Measurements from ENCODE around the gene AHI1.

Gene AHI1

DNA sequence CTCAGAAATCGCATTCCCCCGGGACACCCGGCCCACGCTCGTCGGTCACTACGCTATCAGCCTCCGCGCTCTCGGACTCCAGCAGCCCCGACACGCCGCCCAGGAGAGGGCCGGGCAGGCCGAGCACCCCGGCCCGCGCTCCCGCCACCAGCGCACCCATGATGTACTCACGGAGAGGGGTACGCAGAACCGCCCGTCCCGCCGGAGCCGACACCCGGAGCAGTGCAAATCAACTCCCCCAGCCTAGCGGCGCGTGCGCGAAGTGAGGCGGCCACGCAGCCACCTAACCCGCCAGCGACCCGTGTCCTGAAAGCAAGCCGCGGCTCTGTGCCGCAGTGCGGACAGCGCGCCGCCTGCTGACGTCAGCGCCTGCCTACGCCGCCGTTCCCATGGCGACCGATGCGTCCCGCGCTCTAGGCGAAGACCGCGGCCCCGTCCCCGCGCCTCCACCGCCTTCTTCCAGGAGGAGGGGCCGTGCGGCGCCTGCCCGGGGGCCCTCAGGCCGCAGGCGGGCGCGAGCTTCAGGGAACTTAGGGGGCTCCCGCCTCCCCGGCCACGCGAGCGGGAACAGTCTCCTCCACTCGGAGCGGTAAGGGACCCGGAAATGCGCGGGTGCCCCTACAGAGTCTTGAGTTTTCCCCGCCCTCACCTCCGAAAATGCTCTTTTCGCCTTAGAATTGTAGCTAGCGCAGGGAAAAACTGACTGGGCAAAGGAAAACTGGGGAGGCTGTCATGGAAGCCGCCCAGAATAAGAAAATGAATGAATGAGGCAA, at the start of gene AHI1:
AHI1 (minus strand) TSS at position 329 of the 773 bp plus-strand sequence. CDS start 5,503 bp downstream, outside the sequence.
- H3K9ac ChIP-seq (ENCODE audit: low read length): peak within 1 kb of the TSS; percentile 87
- peak within 1 kb of the TSS; percentile 86 for H3K4me3 ChIP-seq (ENCODE audit: low read length)
- no peaks in the 10 kb centered on the region for H3K27me3 ChIP-seq (ENCODE audit: control insufficient read depth, insufficient read depth, low read length)
- H3K36me3 ChIP-seq (ENCODE audit: control insufficient read depth, low read depth, low read length): peaks cover 4% of the 10 kb centered on the region
- H3K9me3 ChIP-seq (ENCODE audit: control insufficient read depth, low read depth, low read length): no peaks in the 10 kb centered on the region
- H3K27ac ChIP-seq (ENCODE audit: low read length): peak within 1 kb of the TSS; percentile 65
- H3K4me1 ChIP-seq (ENCODE audit: control insufficient read depth, low read depth, low read length): peaks cover 12% of the 10 kb centered on the region

DNA sequence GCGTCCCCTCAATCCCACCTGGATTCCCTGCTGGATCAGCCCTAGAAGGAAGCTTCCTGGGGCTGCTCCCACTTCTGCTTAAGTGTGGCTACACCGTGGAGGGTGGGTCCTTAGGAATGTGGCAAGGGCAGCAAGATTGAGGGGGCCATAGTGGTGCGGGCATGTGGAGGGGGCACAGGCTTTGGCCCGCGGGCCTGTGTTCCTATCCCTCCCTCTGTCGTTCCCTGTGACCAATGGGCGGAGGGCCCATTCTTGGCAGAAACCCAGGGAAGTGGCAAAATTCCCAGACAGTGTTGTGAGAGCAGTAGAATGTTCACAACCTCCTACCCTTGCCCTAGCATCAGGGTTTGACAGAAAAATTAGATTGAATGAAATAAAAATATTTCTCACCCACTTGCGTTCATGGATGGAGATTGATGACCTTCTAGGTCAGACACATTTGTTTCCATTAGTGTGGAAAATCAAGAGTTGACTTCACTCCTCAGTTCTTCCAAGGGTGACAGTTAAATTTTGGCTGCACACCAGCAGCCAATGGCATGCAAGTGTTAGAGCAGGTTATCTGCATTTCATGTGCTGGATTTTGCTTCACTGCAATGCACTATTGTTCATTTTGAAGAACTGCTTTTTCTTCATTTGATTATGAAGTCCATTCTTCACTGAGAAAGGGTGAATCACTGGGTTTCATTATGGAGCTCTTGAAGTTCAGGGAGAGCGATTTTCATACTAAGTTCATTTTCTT, 49.3 kb upstream of the AHI1 start:
- H3K9me3 ChIP-seq (ENCODE audit: control insufficient read depth, low read depth, low read length): no peaks in the 10 kb centered on the region
- H3K27ac ChIP-seq (ENCODE audit: low read length): no peak overlapping the region
- no peaks in the 10 kb centered on the region for H3K36me3 ChIP-seq (ENCODE audit: control insufficient read depth, low read depth, low read length)
- H3K4me1 ChIP-seq (ENCODE audit: control insufficient read depth, low read depth, low read length): no peaks in the 10 kb centered on the region
- H3K4me3 ChIP-seq (ENCODE audit: low read length): no peak overlapping the region
- H3K9ac ChIP-seq (ENCODE audit: low read length): no peak overlapping the region
- no peaks in the 10 kb centered on the region for H3K27me3 ChIP-seq (ENCODE audit: control insufficient read depth, insufficient read depth, low read length)

DNA sequence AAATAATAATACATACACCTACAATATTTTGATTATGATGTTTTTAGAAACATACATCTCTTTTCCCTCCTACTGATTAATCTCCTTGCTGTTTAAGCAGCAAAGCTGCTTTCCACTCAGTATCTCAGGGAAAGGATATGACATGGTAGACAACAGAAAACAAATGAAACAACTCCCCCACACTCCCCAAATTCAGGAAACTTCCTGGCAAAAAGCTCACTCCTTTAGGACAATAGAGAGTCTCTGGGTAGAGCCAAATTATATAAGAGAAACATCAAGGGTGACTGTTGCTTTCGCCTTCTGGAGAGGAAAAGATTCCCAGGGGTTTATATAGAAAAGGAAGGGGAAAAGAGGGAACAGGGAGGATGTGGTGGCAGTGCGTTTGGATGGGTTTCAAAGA, 48.7 kb upstream of the AHI1 start:
- Histone ChIP-seq H3K9ac (ENCODE audit: low read length) (no peak overlapping the region), H3K27ac (ENCODE audit: low read length) (no peak overlapping the region), H3K4me3 (ENCODE audit: low read length) (no peak overlapping the region), H3K4me1 (ENCODE audit: control insufficient read depth, low read depth, low read length) (no peaks in the 10 kb centered on the region), H3K9me3 (ENCODE audit: control insufficient read depth, low read depth, low read length) (no peaks in the 10 kb centered on the region), H3K27me3 (ENCODE audit: control insufficient read depth, insufficient read depth, low read length) (no peaks in the 10 kb centered on the region), H3K36me3 (ENCODE audit: control insufficient read depth, low read depth, low read length) (no peaks in the 10 kb centered on the region)

DNA sequence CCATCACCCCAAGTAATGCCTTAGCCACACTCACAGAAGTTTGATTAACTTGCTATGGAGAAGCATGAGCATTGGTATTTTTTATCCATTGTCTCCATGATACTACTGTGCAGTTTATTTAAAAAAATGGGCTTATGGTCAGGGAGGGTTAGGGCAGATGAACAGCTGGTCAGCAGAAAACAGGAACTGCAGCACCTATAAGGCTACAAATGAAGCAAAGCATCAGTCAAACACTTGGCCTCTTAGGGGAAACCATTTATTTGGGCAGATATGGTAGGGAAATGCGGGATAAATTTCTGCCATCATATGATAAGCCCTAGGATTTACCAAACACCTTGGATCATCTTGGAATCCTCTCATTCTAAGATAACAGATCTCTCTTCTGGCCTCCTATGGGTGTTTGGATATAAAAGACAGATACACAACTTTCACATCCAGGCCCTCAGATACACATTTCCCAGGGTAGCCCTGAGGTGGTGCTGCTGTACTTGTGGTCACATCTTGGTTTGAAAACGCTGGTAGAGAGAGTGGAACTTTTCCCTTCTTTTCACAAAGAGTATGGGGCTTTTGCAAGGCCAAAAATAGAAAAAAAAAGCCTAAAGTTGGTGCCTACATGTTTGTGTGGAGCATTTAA, 42.8 kb upstream of the AHI1 start:
- no peaks in the 10 kb centered on the region for H3K9me3 ChIP-seq (ENCODE audit: control insufficient read depth, low read depth, low read length)
- no peak overlapping the region for H3K4me3 ChIP-seq (ENCODE audit: low read length)
- peaks cover 4% of the 10 kb centered on the region for H3K4me1 ChIP-seq (ENCODE audit: control insufficient read depth, low read depth, low read length)
- no peak overlapping the region for H3K27ac ChIP-seq (ENCODE audit: low read length)
- H3K27me3 ChIP-seq (ENCODE audit: control insufficient read depth, insufficient read depth, low read length): no peaks in the 10 kb centered on the region
- H3K36me3 ChIP-seq (ENCODE audit: control insufficient read depth, low read depth, low read length): no peaks in the 10 kb centered on the region
- no peak overlapping the region for H3K9ac ChIP-seq (ENCODE audit: low read length)

DNA sequence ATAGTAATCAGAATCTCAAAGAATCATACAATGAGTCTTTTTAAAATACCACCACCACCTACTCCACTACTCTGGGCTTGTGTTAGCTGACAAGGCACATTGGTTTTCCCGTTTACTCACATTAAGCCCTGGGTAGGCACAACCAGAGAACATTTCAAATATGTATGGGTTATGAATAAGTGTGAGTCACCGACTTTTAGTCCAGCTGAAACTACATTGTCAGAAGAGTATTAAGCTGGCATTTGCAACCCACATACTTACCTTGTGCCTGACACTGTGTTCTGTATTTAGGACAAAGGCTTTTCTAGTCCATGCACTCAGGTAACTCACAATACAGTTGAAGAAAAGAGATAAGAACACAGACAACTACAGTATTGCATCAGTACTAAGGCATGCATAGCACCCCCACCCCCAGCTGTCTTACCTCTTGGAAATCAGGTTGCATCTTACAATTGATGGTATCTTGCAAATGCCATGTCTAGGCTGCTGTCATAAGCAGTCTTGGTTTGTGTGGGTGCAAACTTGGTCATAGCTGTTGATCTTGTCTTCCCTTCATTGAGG, 40.3 kb upstream of the AHI1 start:
- Histone ChIP-seq H3K27ac (ENCODE audit: low read length) (no peak overlapping the region), H3K9ac (ENCODE audit: low read length) (no peak overlapping the region), H3K27me3 (ENCODE audit: control insufficient read depth, insufficient read depth, low read length) (no peaks in the 10 kb centered on the region), H3K4me3 (ENCODE audit: low read length) (no peak overlapping the region), H3K9me3 (ENCODE audit: control insufficient read depth, low read depth, low read length) (no peaks in the 10 kb centered on the region), H3K4me1 (ENCODE audit: control insufficient read depth, low read depth, low read length) (peaks cover 4% of the 10 kb centered on the region), H3K36me3 (ENCODE audit: control insufficient read depth, low read depth, low read length) (no peaks in the 10 kb centered on the region)

DNA sequence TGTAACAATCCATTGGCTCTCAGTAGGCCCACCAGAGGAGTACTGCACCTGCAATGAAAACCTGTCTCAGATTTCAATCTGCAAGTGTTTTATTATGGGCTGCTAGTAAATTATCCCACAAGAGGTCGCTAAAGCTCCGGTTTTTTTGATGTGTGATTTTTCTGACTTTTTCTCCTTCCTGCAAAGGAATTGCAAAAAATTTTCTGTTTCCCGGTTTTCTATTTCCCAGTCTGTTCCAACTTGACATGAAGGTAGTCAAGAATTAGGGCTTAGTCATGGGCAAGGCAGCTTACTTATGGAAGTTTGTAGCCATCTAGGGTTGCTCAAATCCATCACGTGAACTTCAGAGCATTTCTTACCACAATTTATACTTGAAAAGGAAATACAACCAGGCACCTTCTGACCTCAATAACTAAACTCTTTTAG, 38.5 kb upstream of the AHI1 start:
- H3K4me3 ChIP-seq (ENCODE audit: low read length): no peak overlapping the region
- H3K4me1 ChIP-seq (ENCODE audit: control insufficient read depth, low read depth, low read length): peaks cover 4% of the 10 kb centered on the region
- no peaks in the 10 kb centered on the region for H3K36me3 ChIP-seq (ENCODE audit: control insufficient read depth, low read depth, low read length)
- no peak overlapping the region for H3K27ac ChIP-seq (ENCODE audit: low read length)
- no peaks in the 10 kb centered on the region for H3K27me3 ChIP-seq (ENCODE audit: control insufficient read depth, insufficient read depth, low read length)
- H3K9me3 ChIP-seq (ENCODE audit: control insufficient read depth, low read depth, low read length): no peaks in the 10 kb centered on the region
- no peak overlapping the region for H3K9ac ChIP-seq (ENCODE audit: low read length)

DNA sequence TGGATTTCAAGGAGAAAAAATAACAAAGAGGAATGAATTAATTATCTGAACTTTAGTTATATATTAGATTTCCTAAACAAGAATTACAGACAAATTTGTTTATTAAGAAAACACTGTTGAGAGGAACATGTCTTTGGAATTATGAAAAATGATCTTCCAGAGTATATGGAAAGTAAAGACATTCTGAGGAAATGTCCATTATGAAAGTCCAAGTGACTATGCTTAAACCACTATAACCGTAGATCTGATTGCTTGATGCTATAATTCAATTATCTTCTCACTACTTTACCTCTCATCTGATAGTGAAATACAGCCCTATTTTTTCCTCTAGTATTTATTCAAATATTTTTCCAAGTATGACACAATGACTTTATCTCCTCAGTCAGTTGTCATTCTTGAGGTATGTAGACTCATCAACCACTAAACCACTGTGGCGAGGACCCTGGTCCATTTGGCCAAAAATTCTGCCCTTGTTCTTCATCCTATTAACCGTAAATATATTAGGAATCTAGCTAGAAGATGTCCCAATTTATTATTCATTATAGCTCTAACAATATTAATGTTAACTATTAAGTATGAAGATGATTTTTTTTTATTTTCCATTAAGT, 37.3 kb upstream of the AHI1 start:
- Histone ChIP-seq H3K27ac (ENCODE audit: low read length) (no peak overlapping the region), H3K27me3 (ENCODE audit: control insufficient read depth, insufficient read depth, low read length) (no peaks in the 10 kb centered on the region), H3K4me3 (ENCODE audit: low read length) (no peak overlapping the region), H3K4me1 (ENCODE audit: control insufficient read depth, low read depth, low read length) (peaks cover 4% of the 10 kb centered on the region), H3K9me3 (ENCODE audit: control insufficient read depth, low read depth, low read length) (no peaks in the 10 kb centered on the region), H3K9ac (ENCODE audit: low read length) (no peak overlapping the region), H3K36me3 (ENCODE audit: control insufficient read depth, low read depth, low read length) (no peaks in the 10 kb centered on the region)

DNA sequence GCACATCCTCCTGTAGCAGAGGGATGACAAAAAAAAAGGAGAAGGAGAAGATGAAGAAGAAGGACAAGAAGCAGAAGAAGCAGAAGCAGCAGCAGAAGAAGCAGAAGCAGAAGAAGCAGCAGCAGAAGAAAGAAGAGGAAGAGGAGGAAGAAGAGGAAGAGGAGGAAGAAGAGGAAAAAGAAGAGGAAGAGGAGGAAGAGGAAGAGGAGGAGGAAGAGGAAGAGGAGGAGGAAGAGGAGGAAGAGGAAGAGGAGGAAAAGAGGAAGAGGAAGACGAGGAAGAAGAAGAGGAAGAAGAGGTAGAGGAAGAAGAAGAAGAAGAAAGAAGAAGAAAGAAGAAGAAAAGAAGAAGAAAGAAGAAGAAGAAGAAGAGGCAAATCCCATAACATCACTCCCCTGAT, 35.0 kb upstream of the AHI1 start:
- Histone ChIP-seq H3K4me3 (ENCODE audit: low read length) (no peak overlapping the region), H3K9me3 (ENCODE audit: control insufficient read depth, low read depth, low read length) (no peaks in the 10 kb centered on the region)

DNA sequence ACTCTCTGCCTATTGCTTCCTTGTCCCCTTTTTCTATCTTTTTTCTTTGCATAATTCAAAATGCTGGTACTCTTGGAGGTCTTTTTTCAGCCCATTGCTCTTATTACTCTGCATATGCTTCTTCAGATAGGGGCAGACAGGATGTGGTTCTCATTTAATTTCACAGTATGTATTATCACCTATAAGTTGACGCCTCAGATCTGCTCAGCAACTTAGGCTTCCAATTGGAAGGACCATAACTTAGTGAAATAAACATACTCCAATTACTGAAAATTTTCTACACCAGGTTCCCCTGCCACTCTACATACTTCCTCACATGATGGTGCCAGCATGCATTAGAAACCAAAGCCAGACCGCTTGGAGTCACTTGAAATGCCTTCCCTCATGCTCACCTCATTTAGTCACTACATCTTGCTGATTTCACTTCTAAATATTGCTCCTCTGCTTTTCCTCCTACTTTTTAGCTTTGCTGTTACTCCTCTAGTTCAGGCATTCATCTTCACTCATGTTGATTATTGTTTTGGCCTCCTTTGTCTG, 34.5 kb upstream of the AHI1 start:
- Histone ChIP-seq H3K9ac (ENCODE audit: low read length) (no peak overlapping the region), H3K27ac (ENCODE audit: low read length) (no peak overlapping the region), H3K4me1 (ENCODE audit: control insufficient read depth, low read depth, low read length) (no peaks in the 10 kb centered on the region), H3K36me3 (ENCODE audit: control insufficient read depth, low read depth, low read length) (no peaks in the 10 kb centered on the region), H3K4me3 (ENCODE audit: low read length) (no peak overlapping the region), H3K27me3 (ENCODE audit: control insufficient read depth, insufficient read depth, low read length) (no peaks in the 10 kb centered on the region), H3K9me3 (ENCODE audit: control insufficient read depth, low read depth, low read length) (no peaks in the 10 kb centered on the region)

More for the DNA sequence above, 35.0 kb upstream of the AHI1 start:
- H3K9ac ChIP-seq (ENCODE audit: low read length): no peak overlapping the region
- peaks cover under 1% of the 10 kb centered on the region for H3K4me1 ChIP-seq (ENCODE audit: control insufficient read depth, low read depth, low read length)
- no peaks in the 10 kb centered on the region for H3K36me3 ChIP-seq (ENCODE audit: control insufficient read depth, low read depth, low read length)
- no peaks in the 10 kb centered on the region for H3K27me3 ChIP-seq (ENCODE audit: control insufficient read depth, insufficient read depth, low read length)
- H3K27ac ChIP-seq (ENCODE audit: low read length): no peak overlapping the region

DNA sequence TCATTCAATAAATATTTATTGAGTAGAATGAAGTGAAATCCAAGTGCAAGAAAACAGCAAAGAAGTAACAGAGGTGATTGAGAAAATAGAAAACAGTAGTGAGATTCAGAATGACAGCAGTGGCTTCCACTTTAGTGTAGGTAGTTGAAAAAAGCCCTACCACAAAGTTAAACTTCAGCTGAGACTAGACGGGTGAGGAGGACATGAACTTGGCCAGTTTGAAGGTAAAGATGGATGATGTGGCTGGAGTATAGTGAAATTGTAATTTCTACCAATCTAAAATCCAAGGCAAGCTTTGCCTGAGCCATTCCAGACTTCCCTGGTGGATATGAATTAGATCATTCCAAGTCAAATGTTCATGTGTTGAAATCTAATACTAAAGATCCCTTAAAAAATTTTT, 32.6 kb upstream of the AHI1 start:
- H3K9ac ChIP-seq (ENCODE audit: low read length): no peak overlapping the region
- no peaks in the 10 kb centered on the region for H3K27me3 ChIP-seq (ENCODE audit: control insufficient read depth, insufficient read depth, low read length)
- no peaks in the 10 kb centered on the region for H3K4me1 ChIP-seq (ENCODE audit: control insufficient read depth, low read depth, low read length)
- H3K27ac ChIP-seq (ENCODE audit: low read length): no peak overlapping the region
- H3K36me3 ChIP-seq (ENCODE audit: control insufficient read depth, low read depth, low read length): no peaks in the 10 kb centered on the region
- H3K9me3 ChIP-seq (ENCODE audit: control insufficient read depth, low read depth, low read length): no peaks in the 10 kb centered on the region
- no peak overlapping the region for H3K4me3 ChIP-seq (ENCODE audit: low read length)

DNA sequence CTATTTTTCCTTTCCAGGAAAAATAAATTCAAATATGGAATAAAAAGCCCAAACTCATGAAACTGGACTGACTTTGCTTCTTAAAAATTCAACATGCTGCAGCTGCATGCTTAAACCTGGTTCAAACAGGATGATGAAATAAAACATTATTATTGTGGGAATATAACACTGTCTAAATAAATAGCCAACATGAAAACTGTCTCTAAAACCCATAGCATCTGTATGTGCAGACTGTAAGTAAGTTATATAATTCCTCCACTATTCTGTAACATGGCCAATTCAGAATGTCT, 30.4 kb upstream of the AHI1 start:
- Histone ChIP-seq H3K27me3 (ENCODE audit: control insufficient read depth, insufficient read depth, low read length) (no peaks in the 10 kb centered on the region), H3K9me3 (ENCODE audit: control insufficient read depth, low read depth, low read length) (no peaks in the 10 kb centered on the region), H3K27ac (ENCODE audit: low read length) (no peak overlapping the region), H3K36me3 (ENCODE audit: control insufficient read depth, low read depth, low read length) (no peaks in the 10 kb centered on the region), H3K4me1 (ENCODE audit: control insufficient read depth, low read depth, low read length) (no peaks in the 10 kb centered on the region), H3K4me3 (ENCODE audit: low read length) (no peak overlapping the region), H3K9ac (ENCODE audit: low read length) (no peak overlapping the region)
